ENCODE results near the gene MOB3C.

DNA sequence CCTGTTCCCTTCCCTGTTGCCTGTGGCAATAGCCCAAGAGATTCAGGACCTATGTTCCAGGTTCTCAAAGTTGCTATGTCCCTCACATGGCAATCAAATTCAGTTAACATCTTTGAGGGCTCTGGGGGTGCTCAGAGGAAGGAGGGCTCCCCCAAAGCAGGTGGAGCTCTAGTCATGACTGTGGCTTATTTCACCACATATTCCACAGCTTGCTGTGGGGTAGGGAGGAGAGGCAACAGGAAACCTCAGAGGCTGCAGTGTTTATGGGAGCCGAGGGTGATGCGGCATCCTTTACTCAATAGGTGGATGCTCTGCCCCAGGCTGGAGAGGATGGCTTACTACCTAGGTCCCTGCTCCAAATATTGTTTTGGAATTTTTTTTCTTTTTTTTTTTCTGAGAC lies 11.4 kb downstream of the MOB3C start:
- TF ChIP-seq TAF1 (IDR thresholded peaks at IDR 0.05; ENCODE audit: borderline replicate concordance, low read depth, low read length) = no peak
- no peak for TF ChIP-seq EZH2phosphoT487 (IDR thresholded peaks at IDR 0.05; ENCODE audit: borderline replicate concordance, low read depth)
- TF ChIP-seq, protein P1, sequence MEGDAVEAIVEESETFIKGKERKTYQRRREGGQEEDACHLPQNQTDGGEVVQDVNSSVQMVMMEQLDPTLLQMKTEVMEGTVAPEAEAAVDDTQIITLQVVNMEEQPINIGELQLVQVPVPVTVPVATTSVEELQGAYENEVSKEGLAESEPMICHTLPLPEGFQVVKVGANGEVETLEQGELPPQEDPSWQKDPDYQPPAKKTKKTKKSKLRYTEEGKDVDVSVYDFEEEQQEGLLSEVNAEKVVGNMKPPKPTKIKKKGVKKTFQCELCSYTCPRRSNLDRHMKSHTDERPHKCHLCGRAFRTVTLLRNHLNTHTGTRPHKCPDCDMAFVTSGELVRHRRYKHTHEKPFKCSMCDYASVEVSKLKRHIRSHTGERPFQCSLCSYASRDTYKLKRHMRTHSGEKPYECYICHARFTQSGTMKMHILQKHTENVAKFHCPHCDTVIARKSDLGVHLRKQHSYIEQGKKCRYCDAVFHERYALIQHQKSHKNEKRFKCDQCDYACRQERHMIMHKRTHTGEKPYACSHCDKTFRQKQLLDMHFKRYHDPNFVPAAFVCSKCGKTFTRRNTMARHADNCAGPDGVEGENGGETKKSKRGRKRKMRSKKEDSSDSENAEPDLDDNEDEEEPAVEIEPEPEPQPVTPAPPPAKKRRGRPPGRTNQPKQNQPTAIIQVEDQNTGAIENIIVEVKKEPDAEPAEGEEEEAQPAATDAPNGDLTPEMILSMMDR (IDR thresholded peaks at IDR 0.05) = no peak
